AG10803 (cell line): ENCODE results near the gene ADAMTS8.
"Not testable (repeated sequence)": the region's sequence is repeated elsewhere in the genome, so short reads cannot be mapped to it uniquely, and the experiment has no call there.

Experiments used
- DNase-seq: peaks from one replicate; pipeline ENCODE4 v3.0.0; 2010; ENCODE audit warnings: low read depth
- H3K4me3 ChIP-seq: 2 replicates; pipeline ENCODE4 v1.5.1; 2011; ENCODE audit warnings: mild to moderate bottlenecking, low read length, control low read depth
- TF ChIP-seq, protein P1 (sequence below): conservative IDR thresholded peaks from 2 replicates; pipeline ENCODE4 v1.5.1; 2011; ENCODE audit warnings: mild to moderate bottlenecking, low read length, control low read depth, inconsistent platforms

ADAMTS8 gene

GRCh38 chr11:130448039-130448415, 19.6 kb upstream of the ADAMTS8 start:
- H3K4me3 ChIP-seq, result peak overlapping the region; percentile 66
- DNase-seq, result no peak
- TF ChIP-seq, protein P1, sequence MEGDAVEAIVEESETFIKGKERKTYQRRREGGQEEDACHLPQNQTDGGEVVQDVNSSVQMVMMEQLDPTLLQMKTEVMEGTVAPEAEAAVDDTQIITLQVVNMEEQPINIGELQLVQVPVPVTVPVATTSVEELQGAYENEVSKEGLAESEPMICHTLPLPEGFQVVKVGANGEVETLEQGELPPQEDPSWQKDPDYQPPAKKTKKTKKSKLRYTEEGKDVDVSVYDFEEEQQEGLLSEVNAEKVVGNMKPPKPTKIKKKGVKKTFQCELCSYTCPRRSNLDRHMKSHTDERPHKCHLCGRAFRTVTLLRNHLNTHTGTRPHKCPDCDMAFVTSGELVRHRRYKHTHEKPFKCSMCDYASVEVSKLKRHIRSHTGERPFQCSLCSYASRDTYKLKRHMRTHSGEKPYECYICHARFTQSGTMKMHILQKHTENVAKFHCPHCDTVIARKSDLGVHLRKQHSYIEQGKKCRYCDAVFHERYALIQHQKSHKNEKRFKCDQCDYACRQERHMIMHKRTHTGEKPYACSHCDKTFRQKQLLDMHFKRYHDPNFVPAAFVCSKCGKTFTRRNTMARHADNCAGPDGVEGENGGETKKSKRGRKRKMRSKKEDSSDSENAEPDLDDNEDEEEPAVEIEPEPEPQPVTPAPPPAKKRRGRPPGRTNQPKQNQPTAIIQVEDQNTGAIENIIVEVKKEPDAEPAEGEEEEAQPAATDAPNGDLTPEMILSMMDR, result no peak

DNA sequence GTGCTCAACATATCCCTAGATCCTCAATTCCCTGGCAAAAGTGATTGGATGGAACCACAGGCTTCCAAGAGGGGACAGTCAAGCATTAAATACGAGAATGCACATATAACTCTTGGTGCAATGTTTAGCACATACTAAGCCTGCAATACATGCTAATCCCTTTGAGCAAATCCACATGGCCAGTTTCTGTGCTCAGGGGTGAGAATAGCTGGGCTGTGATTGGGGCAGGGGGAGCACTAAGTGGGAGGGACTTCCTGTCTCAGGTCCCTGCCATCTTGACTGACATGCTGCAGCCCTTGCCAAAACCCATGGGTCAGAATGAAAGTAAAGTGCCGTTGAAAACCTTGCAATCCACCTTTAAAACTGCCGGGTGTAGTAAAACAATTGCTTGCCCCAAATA, 17.4 kb upstream of the ADAMTS8 start:
- no peak overlapping the region for H3K4me3 ChIP-seq
- DNase-seq, result no peak
- TF ChIP-seq, protein P1, result no peak

- peak; percentile 72 for DNase-seq
- TF ChIP-seq, protein P1, result no peak
- no peak overlapping the region for H3K4me3 ChIP-seq
Measured at GRCh38 chr11:130442737-130443136, 14.3 kb upstream of the ADAMTS8 start.

DNA sequence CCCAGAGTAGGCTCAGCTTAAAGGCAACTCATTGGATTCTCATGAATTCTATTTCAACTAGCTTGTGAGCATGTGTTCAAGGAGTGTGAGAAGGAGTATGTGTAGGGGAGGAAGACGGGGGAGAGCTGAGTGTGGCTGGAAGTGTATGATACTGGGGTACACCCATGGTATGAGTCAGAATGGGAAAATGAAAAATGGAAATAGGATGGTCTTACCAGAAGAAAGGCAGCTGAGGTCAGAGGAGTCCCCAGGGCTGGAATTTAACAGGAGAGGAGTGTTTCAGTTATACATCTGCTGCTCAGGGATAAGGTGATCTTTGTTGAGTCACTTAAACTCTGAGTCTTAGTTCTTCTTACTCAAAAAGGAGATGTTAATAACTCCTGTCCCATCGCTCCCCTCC, 13.3 kb upstream of the ADAMTS8 start:
- no peak overlapping the region for H3K4me3 ChIP-seq
- no peak for DNase-seq
- TF ChIP-seq, protein P1, result no peak

- H3K4me3 ChIP-seq, result no peak overlapping the region
- peak; percentile 69 for DNase-seq
- TF ChIP-seq, protein P1, result no peak
Measured at GRCh38 chr11:130439876-130440275, 11.5 kb upstream of the ADAMTS8 start.

GRCh38 chr11:130439160-130439519, 10.7 kb upstream of the ADAMTS8 start:
- no peak for DNase-seq
- TF ChIP-seq, protein P1, result no peak
- H3K4me3 ChIP-seq, result no peak overlapping the region

- H3K4me3 ChIP-seq, DNase-seq: not testable (repeated sequence)
Measured at GRCh38 chr11:130438401-130439159, 10.2 kb upstream of the ADAMTS8 start.
